Measurements from ENCODE around the gene PRM1.

Gene PRM1

DNA sequence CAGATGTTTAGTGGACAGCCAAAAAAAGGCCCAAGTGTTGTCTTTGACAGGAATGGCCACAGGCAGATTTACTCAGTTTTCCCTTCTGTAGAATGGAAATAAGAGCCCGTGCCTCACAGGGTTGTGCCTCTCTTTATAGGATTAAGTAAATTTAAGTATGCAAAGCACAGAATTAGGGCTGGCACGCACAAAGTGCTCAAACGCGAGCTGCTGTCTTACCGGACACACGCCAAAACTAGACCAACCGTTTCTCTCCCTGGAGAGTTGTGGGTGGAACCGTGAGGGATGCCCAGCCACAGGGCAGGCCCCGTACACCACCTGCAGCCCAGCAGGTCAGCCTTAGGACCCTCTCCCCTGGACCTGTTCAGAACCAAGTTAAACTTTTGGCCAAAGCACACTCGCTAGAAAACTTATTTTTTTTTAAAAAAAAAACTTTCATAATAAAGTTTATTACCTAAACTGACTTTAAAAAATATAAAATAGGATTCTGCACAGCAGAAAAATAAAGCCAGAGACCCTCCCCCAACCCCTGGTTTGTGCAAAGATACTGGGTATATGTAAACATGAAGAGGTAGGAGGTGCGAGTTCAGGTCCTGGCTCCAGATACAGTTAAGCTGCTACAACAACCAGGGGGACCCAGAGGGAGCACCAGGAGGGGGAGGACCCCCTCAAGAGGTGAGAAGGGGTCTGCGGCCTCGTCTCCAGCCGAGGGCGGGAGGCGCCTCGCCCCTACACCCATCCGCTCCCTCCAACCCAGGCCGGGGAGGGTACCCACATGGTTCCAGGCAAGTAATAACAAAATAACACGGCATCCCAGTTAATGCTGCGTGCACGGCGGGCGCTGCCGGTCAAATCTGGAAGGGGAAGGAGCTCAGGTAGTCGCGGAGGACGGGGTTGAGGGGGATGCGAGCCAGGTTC, 26.9 kb downstream of the PRM1 start:
- no peak for DNase-seq (ENCODE audit: low read depth)

DNA sequence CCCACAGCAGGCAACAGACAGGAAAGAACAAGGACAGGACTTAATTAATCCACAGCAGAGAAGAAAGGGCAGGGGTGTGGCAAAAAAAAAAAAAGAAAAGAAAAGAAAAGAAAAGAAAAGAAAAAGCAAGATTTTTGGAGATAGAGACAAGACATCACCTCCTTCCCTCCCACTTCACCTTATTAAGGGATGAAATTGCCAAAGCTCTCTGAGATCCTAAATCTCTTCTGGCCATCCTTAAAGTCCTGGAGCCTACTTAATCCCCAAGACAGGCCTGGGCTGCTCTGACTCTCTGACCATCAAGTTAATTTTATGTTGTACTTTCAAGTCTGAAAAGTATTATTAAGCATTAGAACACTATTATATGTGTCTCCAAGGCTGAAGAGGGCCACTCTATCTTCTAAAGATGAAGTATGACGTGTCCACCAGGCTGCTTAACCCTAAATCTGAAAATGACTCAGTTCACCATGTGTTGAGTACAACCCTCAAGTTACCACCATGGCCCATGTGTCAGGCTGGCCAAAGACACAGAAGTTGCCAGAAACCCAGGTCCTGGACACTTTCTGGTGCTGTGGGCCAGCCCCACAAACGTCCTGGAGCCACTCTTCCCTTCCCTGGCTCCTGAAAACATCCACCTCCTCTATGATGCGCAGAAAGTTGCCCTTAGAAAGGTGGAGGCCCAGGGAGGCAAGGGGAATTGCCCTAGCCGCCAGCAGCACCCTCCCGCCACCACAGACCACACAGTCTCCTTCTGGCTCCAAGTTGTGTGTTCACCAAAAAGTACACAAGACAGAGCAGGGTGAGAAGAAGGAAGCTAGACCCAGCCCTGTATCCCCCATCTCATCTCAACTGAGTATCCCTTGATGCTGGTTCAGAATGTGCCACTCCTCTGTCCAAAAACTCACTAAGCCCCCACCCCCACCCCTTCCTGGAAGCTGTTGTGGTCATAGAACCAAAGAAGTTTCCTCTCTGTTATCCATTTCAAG, 27.8 kb downstream of the PRM1 start:
- DNase-seq (ENCODE audit: low read depth): peak; percentile 27

GRCh38 chr16:11252482-11252931, 28.6 kb downstream of the PRM1 start:
- DNase-seq (ENCODE audit: low read depth): no peak

- DNase-seq (ENCODE audit: low read depth): peak; percentile 67
These were observed 29.3 kb downstream of the PRM1 start for GRCh38 chr16:11251525-11252481.

DNA sequence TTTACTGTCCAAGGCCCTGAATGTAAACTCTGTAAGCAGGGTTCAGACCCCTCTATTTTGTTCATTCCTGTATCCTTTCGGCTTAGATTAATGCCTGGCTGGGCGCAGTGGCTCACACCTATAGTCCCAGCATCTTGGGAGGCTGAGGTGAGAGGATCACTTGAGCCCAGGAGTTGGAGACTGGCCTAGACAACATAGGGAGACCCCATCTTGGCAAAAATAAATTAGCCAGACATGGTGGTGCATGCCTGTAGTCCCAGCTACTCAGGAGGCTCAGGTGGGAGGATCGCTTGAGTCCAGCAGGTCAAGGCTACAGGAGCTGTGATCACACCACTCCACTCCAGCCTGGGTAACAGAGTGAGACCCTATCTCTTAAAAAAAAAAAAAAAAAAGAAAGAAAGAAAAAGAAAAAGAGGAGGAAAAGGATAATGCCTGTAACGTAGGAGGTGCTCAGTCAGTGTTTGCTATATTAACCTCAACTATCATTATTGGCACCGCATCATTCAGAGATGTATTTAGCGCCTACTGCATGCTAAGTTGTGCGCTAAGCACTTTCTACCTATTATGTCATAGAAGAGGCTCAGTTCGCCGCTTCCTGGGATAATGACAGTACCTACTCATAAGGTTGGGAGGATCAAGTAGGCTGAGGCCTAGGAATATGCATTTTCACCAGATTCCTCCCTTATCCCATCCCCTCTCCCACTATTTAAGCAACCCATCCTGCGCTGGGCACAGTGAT, 30.2 kb downstream of the PRM1 start:
- no peak for DNase-seq (ENCODE audit: low read depth)

GRCh38 chr16:11250091-11250785, 30.9 kb downstream of the PRM1 start:
- DNase-seq (ENCODE audit: low read depth): peak; percentile 44

- no peak for DNase-seq (ENCODE audit: low read depth)
These were observed 31.7 kb downstream of the PRM1 start for GRCh38 chr16:11249233-11250061.

DNA sequence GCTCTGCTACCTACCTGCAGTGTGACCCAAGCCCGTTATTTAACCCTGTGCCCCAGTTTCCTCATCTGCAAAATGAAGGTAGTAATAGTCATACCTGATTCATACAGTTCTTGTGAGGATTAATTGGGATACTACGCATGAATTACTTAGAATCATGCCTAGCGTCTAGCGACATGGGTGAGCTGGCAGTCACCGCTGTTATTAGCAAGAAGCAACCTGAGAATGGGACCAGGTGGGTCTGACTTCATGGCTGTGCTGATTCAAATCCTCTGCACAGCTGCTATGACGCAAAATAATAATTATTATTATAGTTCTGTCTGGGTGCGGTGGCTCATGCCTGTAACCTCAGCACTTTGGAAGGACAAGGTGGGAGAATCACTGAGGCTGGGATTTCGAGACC, 33.0 kb downstream of the PRM1 start:
- no peak for DNase-seq (ENCODE audit: low read depth)

- no peak for DNase-seq (ENCODE audit: low read depth)
These were observed 35.1 kb downstream of the PRM1 start for GRCh38 chr16:11245988-11246387.

GRCh38 chr16:11245222-11245737, 35.9 kb downstream of the PRM1 start:
- no peak for DNase-seq (ENCODE audit: low read depth)

DNA sequence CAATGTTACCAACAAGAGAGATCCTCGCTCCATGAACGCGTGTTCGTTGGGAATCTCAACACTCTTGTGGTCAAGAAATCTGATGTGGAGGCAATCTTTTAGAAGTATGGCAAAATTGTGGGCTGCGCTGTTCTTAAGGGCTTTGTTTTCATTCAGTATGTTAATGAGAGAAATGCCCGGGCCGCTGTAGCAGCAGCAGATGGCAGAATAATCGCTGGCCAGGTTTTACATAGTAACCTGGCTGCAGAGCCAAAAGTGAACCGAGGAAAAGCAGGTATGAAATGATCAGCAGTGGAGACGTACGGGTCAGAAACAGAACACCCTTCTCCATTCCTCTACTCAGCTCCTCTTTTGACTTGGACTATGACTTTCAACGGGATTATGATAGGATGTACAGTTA, 38.5 kb downstream of the PRM1 start:
- DNase-seq (ENCODE audit: low read depth): no peak

DNA sequence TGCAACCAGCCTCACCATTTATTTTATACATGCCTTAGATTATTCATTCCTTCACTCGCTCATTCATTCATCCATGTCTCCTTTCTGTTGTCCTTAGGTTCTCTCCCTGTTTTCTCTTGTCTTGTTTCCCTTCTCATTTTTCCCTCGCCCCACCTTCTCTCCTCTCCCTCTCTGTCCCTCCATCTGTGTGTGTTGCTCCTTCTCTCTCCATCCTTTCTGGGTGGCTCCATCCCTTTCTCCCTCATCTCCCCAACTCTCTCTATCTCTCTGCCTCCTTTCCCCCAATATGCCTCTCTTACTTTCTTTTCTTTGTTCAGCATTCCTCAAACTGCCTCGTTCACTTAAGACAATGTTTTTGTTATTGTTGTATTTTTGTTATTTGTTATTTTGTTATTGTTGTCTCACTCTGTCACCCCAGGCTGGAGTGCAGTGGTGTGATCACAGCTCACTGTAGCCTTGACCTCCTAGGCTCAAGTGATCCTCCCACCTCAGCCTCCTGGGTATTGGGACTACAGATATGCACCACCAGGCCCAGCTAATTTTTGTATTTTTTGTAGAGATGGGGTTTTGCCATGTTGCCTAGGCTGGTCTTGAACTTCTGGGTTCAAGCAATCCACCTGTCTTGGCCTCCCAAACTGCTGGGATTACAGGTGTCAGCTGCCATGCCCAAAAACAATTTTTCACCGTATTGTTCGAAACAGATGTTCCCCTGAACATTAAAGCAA, 39.5 kb downstream of the PRM1 start:
- no peak for DNase-seq (ENCODE audit: low read depth)

- no peak for DNase-seq (ENCODE audit: low read depth)
These were observed 40.3 kb downstream of the PRM1 start for GRCh38 chr16:11240636-11241473.

DNA sequence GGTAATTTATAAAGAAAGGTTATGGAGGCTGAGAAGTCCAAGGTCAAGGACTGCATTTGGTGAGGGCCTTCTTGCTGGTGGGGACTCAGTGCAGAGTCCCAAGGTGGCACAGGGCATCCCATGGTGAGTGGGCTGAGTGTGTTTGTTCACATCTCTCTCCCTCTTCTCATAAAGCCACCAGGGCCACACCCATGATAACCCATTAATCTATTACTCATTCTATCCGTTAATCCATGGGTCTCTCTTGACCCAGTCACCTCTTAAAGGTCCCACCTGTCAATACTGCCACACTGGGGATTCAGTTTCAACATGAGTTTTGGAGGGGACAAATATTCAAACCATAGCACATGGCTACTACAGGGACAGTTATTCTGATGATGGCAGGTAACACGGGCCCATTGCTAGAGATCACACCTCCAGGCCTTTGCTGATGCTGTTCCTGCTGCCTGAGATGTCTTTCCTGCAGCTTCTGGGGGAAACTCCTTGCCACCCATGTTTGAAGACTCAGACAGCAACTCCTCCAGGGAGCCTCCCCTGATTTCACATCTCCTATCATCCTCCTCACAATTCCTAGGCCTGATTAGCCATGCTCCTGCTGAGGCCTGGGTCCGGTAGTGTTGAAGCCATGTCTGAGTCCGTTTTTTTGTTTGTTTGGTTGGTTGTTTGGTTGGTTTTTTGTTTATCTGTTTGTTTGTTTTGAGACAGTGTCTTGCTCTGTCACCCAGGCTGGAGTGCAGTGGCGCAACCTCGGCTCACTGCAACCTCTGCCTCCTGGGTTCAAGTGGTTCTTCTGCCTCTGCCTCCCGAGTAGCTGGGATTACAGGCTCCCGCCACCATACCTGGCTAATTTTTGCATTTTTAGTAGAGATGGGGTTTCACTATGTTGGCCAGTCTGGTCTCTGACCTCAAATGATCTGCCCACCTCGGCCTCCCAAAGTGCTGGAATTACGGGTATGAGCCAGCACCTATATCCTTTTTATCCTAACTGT, 41.2 kb downstream of the PRM1 start:
- DNase-seq (ENCODE audit: low read depth): no peak

DNA sequence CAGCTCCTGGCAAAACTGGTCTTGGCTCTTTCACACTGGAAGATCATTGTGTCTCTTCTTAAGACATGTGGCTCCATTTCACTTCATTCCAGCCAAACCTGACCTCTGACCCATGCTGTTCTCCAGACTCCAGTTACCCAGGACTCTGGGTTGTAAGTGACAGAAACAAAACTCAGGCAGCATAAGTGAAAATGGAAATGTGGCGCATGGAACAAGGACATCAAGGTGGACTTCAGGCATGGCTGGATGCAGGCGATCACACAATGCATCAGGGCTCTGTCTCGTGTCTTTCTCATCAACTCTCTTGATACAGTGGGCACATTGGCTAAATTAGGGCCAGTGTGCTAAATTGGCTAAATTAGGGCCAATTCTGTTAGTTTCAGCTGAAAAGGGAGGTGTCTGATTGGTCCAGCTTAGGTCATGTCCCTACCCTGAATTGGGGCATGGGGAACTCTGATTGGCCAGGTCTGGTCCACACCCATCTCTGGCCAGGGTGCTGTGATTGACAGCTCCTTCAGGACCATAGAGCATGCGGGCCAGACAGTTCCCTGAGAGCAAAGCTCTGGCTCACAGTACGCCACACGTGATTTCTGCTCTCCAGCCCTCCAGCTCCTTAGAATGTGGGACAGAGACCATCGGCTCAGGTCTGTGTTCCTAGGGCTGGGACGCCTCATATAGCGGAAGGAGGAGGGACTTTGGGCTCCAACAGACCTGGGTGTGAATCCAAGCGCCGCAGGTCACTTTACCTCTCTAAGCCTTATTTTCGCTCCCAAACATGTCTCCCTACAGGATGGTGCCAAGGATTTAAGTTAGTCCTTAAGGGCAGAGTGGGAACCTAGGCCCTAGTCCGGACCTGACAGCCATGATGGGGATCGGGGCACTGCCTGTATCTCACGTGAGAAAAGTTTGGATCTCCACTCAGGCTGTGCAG, 42.6 kb downstream of the PRM1 start:
- DNase-seq (ENCODE audit: low read depth): no peak

All from iris pigment epithelial cell (primary cell).